CD4-positive, alpha-beta T cell treated with Interferon alpha-2 for 1 hour (primary cell): Measurements from ENCODE around the gene RNF207.

Experiments
- DNase-seq, 2 donors: peaks; one replicate each; pipeline ENCODE4 v3.0.0-alpha.2; 2020 to 2022

RNF207 gene

DNA sequence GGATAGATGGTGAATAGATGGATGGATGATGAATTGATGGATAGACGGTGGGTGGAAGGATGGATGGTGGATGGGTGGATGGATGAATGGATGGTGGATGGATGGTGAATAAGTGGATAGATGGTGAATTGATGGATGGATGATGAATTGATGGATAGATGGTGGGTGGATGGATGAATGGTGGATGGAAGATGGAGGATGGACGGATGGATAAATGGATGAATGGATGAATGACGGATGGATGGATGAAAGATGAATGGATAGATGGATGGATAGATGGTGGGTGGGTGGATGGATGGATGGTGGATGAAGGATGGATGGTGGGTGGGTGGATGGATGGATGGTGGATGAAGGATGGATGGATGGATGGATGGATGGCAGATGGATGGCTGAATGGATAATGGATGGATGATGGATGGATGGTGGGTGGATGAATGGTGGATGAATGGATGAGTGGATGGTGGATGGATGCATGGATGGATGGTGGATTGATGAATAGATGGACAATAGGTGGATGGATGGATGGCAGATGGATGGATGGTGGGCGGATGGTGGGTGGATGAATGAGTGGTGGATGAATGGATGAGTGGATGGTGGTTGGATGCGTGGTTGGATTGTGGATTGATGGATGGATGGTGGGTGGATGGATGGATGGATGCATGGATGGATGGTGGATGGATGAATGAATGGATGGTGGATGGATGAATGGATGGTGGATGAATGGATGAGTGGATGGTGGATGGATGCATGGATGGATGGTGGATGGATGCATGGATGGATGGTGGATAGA is 31.1 kb upstream of the RNF207 start:
- no peak for DNase-seq

DNA sequence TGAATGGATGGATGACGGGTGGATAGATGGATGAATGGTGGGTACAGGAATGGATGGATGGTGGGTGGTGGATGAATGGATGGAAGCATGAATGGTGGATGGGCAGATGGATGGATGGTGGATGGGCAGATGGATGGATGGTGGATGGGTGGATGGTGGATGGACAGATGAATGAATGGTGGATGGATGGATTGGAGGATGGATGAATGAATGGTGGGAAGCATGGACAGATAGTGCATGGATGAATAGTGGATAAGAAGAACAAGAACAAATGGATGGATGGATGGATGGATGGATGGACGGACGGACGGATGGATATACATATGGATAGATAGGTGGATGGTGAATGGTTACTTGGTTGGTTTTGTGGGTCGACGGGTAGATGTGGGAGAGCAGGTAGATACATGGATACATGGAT is 30.5 kb upstream of the RNF207 start:
- no peak for DNase-seq

DNA sequence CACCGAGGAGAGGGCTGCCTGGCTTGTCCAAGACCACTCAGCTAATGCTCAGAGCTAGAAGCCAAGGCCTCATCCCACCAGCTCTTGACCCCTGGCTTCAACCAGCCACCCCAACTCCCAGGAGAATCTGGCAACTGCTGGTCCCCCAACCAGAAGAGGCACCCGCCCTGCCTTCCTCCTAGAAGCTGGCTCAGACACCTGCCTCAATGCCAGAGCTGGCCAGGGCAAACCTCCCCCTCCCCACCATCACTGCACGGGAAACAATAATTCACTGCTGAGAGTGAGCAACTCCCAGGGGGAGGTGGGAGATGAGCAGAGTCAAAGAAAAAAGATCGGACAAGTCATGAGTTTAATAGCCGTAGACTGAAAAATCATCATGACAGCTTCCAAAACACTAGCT is 29.1 kb upstream of the RNF207 start:
- DNase-seq = no peak

DNA sequence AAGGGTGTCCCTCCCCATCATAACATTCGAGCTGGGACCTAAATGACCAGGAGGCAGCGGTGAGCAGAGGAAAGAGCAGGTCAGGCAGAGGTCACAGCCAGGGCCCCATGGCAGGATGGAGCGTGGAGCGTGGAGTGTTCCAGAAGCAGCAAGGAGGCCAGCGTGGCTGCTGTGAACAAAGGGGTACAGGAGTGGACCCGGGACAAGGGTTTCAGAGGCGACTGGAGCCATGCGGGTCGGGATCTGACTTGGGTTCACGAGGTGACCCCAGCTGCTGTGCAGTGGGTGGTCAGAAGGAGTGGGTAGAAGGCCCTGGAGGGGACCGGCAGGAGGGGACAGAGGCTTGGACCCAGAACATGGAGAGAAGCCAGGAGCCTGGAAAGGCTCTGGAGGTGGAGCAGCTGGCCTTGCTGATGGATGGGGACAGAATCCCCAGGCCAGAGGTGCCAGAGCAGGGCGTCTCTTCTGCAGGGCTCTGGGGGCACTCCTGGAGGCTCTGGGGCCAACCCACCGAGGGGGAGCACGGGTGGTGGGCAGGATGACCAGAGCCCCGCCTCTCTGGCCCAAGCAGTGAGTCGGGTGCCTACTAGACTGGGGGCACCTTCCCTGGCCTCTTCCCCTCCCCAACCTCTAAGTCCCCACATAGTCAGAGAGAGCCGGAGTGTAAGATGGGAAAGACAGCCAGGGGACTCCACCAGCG is 28.1 kb upstream of the RNF207 start:
- DNase-seq = no peak

DNA sequence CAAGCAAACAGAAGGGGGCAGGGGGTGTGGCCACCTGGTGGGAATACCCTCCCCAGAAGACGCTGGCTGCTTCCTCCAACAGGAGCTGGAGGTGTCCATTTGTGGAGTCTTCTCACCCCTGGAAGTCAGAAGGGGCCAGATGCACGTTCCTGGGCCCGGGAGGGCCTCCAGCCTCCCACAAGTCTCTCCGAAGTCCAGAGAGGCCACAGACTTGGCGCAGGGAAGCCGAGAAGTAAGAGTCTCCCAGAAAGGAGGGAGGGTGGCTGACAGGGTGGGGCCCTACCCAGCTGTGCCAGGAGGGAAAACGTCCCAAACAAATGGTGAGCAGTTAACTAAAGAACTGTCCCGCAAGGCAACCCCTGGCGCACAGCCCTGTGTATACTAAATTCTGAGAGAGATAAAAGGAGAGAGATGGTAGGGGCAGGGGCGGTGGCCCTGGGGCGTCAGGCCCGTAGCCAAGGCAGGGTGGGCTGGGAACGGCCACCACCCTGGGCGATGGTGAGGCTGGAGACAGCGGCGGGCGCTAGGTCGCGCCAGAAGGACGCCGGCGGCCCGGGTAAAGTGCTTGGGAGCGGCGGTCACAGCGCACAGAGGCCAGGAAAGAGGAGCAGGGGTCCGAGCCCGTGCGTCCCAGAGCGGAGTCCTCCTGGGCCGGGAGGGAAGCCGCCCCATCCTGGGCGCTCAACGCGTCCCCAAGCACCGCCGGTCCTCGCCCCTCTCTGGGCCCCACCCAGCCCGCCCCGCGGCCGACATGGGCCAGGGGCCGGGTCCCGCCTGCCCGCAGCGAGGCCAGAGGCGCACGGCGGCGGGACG is 27.0 kb upstream of the RNF207 start:
- DNase-seq = no peak

DNA sequence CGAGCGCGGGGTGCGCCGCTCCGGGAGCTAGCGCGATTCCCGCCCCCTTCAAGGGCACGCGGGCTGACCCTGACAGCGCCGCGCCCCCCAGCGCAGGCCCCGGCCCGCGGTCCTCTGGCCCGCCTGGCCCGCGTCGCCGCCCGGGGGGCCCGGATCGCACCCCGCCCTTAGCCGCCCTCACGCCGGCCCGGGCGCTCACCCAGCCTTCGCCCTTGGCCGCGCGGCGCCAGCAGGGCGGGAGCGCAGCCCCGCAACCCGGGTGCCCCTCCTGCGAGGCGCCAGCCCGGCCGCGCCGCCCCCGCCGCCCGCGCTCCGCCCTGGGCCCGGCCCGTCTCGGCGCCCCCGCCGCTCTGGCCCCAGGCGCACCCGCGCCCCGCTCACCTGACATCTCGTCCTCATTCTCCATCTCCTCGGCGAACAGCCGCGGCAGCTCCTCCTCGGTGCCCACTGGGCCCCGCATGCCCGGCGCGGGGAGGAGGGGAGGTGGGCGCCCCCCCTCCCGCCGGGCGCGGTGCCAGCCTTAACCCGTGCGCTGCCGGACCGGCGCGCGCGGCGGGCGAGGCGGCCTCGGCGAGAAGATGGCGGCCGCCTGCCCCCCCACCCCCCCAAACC is 26.2 kb upstream of the RNF207 start:
- DNase-seq = no peak

DNA sequence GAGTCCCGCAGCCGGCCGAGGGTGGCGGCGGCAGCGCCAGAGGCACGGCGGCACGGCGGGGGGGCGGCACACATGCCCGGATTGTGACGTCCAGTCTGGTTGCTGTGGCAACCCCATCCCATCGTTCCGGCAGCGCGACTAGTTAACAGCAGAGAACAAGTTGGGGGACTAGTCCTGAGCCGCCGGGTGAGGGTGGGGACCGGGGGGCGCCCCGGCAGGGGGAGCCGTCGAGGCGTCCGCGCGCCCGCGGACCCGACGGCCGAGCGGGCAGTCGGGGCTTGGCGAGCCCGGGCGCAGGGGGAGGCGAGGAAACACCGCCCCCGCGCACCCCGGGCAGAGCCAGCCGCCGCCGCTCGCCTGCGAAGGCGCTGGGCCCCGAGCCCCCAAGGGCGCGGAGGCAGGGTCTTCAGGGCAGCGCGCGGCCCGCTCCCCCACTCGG is 25.6 kb upstream of the RNF207 start, which contains the start of gene CHD5:
Gene CHD5, minus strand, starts transcription at position 54 of the 439 bp plus-strand sequence. CDS start 298 bp downstream, outside the sequence.
- DNase-seq = peak in 1 of 2 donors; percentile 11

DNA sequence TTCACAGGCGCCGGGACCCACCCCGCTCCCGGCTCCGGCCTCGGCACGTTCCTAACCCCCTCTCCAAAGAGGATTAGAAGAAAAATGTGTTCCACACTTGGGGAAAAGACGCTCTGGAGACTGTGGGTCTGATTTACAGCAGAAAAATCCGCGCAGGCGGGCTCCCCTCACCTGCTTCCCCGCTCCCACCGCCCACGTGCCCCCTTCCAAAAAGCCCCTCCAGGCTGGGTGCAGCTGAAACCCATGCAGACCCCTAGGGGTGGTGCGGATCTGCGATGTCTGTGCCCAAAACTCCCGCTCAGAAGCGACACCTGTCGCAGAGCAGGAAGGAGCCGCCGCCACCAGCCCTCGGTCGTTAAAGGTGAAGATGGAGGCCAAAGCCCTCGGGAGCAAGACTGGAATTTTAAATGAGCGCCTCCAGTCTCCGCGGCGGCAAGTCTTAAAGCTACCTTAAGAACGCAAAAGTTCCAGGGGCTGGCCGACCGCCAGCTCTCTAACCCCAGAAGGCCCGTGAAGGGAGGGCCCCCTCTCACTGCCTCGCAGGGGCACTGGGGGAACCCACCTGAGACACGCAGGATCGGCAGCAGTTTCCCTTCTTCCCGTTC is 25.1 kb upstream of the RNF207 start:
- DNase-seq = no peak

DNA sequence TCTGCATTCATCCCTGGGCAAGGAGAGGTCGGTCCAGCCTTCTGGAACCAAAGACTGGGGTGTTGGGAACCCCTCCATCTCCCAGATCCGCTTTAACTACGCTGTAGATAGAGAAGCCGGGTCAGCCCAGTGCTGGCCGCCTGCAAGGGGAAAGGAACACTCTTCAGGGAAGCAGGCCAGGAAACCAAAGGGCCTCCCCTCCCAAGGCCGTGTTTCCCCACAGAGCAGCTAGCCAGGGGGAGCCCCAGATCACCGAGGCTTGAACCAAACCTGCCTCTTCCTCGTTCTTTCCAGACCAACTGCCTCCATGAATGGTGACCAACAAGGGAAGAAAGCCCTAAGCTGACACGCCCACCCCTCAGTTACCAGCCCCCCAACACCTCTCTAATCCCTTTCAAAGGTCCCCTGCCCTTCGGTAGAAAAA is 24.6 kb upstream of the RNF207 start:
- DNase-seq = no peak

DNA sequence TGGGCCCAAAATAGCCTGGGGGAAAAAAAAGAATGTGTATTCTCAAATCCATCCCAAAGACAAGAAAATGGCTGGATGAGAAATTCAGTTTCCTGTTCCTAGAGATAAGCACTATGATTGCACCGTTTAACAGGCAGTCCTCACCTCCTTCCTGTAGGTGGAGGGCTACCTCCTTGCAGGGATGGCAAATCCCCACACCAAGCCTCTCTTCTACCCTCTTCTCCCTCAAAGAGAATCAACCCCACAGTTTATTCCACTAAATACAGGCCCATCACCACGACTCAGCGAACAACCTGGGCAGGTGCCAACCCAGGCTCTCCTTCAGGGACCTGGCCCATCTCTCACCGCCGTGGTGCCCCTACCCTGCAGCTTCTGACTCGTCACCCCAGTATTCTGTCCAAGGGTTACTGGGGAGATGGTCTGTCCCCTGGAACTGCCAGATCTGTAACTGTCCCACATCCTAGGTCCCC is 22.4 kb upstream of the RNF207 start:
- no peak for DNase-seq

DNA sequence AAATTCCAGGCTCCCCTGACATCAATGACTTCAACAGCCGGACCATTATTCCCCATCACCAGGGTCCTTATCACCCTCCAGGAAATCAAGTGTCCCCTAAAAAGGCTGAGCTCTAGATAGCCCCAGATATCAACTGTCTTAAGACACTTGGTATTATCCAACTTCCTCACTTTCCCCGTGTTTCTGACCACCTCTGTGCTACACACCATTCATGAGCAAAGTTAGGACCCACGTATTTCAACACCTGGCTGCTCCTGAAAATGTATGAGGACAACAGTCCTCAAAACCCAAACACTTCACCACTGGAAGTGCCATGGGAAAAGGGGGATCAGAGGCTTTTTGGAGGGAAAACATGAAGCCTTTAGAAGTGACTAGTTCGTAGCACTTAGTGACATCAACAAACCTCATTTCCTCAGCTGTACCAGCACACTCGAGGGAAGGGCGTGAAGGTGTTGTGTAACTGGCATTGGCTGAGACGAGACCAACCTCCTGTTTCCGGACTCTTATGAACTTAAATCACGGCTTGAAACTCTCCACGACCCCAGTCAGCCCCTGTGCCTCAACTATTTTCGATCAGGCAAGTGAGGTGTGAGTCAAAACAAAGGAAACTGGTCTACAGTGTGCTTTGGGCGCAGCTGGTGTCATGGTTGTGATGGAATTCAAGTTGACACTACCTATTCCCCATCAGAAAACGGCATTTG is 21.7 kb upstream of the RNF207 start:
- no peak for DNase-seq

DNA sequence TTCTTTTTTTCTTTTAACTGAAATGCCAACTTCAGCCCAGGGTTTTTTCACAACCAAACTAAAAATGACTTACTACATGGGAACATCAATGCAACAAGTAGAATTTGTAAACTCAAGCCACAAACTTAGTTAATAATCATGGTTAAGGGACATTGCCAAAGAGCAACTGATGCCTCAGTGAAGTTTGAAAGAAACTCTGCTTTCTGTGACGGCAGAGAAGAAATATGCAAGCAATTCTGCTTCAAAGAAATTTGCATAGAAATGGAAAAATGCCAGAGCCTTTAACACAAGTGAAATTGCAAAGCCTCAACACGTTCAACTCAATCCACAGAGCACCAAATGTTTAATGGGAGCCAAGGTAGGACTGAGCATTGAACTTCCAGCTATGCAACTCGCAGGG is 20.8 kb upstream of the RNF207 start:
- no peak for DNase-seq

DNA sequence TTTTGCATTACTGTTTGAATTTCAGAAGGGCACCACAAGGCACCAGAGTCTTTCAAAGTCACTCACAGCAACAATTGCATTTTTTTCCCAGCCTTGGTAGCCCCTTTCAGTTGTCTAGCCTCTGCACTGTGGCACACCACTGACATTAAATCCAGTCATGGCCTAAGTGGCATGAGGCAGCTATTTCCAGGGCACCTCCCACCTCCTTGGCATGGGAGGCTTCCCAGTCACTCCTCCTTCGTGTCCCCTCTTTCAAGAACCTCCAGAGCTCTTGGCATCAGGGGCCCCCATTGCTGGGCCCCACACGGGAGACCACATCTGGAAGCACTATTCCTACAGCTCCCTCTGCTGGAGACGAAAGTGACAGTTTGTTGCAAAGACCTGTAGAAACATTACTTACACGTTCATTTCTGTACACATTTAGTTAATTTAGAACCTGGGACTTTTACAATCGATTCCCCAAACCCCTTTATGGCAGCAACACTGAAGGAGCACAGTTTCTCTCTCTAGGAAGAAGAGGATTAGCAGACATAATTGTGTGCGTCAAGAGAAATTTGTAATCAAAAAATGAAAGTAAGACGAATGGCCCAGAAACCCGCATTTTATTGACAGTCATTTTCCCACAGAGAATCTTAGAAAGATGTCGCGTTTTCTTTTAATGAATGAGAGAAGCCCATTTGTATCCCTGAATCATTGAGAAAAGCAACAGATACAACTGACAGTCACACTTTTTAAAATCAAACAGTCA is 20.1 kb upstream of the RNF207 start:
- DNase-seq = peak in 1 of 2 donors; percentile 44

DNA sequence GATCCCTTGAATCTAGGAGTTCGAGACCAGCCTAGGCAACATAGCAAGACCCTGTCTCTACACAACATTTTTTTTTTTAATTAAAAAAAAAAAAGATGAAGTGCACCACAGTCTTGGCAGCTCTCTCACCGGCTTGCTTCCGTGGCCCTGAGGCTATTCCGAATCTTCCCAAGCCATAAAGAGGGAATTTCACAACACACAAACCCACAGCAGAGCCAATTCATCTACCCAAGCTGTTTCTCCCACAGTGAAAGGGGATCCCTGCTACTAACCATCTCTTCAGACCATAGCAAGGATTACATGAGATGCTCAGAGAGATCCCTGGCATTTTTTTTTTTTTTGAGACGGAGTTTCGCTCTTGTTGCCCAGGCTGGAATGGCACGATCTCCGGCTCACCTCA is 17.5 kb upstream of the RNF207 start:
- no peak for DNase-seq

DNA sequence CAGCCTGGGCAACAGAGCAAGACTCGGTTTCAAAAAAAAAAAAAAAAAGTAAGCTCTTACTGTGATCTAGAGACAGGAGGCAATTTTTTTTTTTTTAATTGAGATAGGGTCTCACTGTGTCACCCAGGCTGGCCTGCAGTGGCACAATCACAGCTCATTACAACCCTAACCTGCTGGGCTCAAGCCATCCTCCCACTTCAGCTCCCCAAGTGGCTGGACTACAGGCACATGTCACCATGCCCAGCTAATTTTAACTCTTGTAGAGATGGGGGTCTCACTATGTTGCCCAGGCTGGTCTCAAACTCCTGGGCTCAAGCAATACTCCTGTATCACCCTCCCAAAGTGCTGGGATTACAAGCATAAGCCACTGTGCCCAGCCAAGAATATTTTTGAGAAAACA is 14.0 kb upstream of the RNF207 start:
- no peak for DNase-seq

DNA sequence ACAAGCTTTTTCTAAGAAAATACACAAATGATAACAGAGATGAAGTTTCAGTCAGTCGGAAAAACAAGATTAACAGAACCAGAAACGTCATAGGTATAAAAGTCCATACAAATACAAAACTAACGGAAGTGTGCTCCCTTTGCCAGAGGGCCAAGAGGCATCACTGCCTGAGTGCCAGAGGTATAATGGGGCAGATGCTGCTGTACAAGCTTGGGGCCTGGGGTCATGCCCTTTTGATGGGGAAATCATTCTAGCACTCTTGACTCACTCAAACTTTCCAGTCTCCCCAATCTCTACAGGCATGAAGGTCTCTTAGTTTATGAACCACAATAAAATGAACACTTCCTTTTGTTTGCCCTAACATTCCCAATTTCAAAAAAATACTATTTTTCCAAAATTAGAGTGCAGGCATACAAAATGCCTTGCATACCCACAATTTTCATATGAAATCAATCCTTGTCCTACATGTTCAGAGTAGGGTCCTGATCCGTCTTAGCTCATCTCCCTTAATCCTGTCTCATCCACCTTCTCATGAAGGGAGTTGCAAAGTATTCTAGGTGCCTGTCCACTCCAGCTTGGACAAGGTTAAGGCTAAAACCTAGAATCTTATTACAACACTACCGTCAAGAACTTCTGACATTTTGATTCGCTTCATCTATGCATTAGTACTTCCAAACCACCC is 8.0 kb upstream of the RNF207 start:
- no peak for DNase-seq

DNA sequence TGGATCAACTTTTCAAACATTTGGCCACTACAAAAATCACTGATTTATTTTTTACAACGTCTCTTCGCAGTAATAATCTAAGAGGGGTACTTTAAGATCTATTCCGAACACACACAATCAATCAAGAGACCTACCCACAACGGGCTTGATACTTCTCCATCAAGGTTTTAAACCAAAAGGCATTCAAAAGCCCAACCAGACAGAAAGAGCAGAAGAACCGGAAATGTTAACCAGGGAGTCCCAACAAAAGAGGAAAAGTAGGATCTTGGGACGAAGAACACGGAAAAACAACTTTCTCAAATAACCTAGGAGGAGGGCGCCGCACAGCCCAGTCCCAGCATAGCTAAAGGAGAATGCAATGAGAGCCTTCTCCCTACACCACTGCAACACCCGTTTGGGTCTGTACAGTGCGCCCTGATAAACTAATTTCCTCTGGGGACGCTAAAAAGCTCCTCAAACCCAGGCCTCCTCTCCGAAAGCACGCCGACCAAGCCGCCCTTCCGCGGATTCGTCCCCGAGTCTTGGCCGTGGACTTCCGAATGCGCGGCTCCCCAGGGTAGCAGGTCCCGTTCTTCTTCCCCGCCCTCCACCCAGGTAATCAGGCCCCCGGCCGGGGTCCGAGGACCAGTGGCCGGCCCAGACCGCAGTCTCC is 7.1 kb upstream of the RNF207 start:
- DNase-seq = no peak

DNA sequence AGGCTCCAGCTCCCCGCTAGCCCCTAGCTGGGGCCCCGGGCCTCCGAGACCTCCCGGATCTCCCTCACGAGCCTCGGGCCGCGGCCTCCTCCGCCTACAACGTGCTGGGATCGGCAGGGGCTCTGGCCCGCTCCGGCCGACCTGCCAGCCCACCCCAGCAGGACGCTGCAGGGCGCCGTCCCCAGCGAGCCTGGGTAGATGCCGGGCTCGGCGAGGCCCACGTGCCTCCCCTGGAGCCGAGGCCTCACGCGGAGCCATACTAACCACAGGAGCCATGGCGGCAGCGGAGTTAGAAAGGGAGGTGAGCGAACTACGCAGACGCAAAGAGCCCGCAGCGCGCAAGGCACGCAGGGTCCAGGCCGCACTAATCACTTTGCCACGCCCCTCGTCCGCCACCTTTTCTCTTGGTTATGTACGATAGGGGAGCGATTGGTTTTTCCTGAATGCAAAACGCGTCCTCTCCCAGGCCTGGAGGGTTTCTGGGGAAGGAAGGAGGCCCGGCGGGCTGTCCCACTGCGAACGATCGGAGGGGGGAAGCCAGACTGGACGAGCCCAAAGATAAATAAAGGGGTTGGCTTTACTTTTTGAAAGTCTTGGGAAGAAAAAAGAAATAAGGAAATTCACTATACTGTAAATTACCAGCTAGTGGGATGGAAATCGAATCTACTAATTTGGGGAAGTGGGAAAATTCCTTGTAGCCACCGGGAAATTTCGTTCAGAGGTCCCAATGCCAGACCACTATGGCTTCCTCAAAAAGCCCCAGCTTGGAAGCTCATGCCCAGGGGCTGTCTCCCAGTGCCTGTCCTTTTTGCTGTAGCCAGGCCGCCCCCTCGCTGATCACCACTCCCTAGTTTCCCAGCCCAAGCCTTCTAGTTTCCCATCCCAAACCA is 6.4 kb upstream of the RNF207 start, which contains the start of gene RPL22:
Gene RPL22, minus strand, starts transcription at position 298 of the 890 bp plus-strand sequence. Its CDS starts 22 bp downstream, at position 276.
- DNase-seq = peak; percentile 97 to 98
